Ovary (tissue), 9 donors: ENCODE data around the gene TRAF3IP1. TPM values are rescaled to one million over a fixed set of nuclear protein-coding genes. Genes with fewer than 3 reads are reported as not detected.

Experiments used
- DNase-seq, 5 donors: peaks; one replicate each; pipeline ENCODE4 v3.0.0-alpha.2; 2019 to 2020
- H3K27ac ChIP-seq, 2 donors: fragments of 200-600 bp; one replicate each; pipeline versions ENCODE4 v1.5.1 to v1.8.0; 2019 to 2022
- H3K27me3 ChIP-seq: fragments of 200-600 bp; one replicate; pipeline ENCODE4 v1.8.0; 2022
- H3K36me3 ChIP-seq: fragments of 200-600 bp; sonication (generic); one replicate; pipeline ENCODE4 v1.5.1; 2019
- H3K4me1 ChIP-seq: one replicate; pipeline ENCODE4 v1.8.1; 2013; ENCODE audit warnings: mild to moderate bottlenecking, moderate library complexity; ENCODE audit not compliant: insufficient read depth
- H3K4me3 ChIP-seq: fragments of 200-600 bp; sonication (generic); one replicate; pipeline ENCODE4 v1.5.1; 2017
- H3K9me3 ChIP-seq, 2 donors: fragments of 200-600 bp in 1 of 2; sonication (generic) in 1 of 2; one replicate each; pipeline versions ENCODE4 v1.5.1 to v1.8.1; 2013 to 2019; ENCODE audit warnings: mild to moderate bottlenecking in 1 of 2, moderate library complexity in 1 of 2
- CTCF ChIP-seq, 3 donors: fragments of 450-650 bp in 2 of 3; fragments of 200-600 bp in 1 of 3; IDR thresholded peaks; one replicate each; pipeline versions ENCODE4 v1.5.1 to v1.8.0; 2016 to 2022; ENCODE audit warnings: antibody characterized with exemption in 3 of 3, mild to moderate bottlenecking in 1 of 3
- EP300 ChIP-seq: sonication (generic); formaldehyde crosslinking; IDR thresholded peaks from one replicate; pipeline ENCODE4 v1.6.1; 2017; ENCODE audit warnings: antibody characterized with exemption
- POLR2A ChIP-seq: fragments of 450-650 bp; IDR thresholded peaks from one replicate; pipeline ENCODE4 v1.6.1; 2017; ENCODE audit warnings: antibody characterized with exemption, mild to moderate bottlenecking, moderate library complexity
- WGBS, 3 donors: extraction: QIAGEN DNeasy Blood & Tissue Kit in 1 of 3; methylation state at CpG; one replicate each; pipeline versions ENCODE4 v1.1.5 to v1.1.7; 2013 to 2017; 5-methylcytosine and 5-hydroxymethylcytosine counted together
- intact Hi-C, 4 donors: fragments of 100-400 bp; cut with DNase I; formaldehyde crosslinking; loops; one replicate each; pipeline versions ENCODE4 v1.11.0 to v1.15.1; 2022 to 2023
- polyA plus RNA-seq, 2 donors: library from polyadenylated mRNA; stranded (reverse); fragments of 200-250 nt in 1 of 2; fragments of 350-450 nt in 1 of 2; fragmentation: Illumina TruSeq in 1 of 2; extraction: RNeasy Lipid Tissue Mini Kit (QIAGEN cat#74804) in 1 of 2; gene quantifications; one replicate each; pipeline ENCODE4 v1.2.3, GENCODE V29; 2013 to 2014
- total RNA-seq, 7 donors: library from RNA; depleted of rRNA in 2 of 7; stranded (reverse); fragments of >200 nt in 2 of 7; fragmentation: NEBNext Ultra II Directional in 3 of 7; extraction: Animal tissue kit (Norgen Biotek cat#: 25700) in 3 of 7; gene quantifications; one replicate each; pipeline versions ENCODE4 v1.1.0 to v1.2.4, GENCODE V29; 2016 to 2023
- donor health status: DM: no; HTN: no; CAD: no; lungs with moderate emphysema.
- donor health status: DM: no; HTN: no; CAD: no.
- donor health status: Bipolar disorder and iron deficiency.
- donor health status: DM: yes; HTN: yes; CAD: no.
- donor health status: DM: no; HTN: no; CAD: no.
- donor health status: DM: yes; HTN: yes; CAD: no.

The TRAF3IP1 gene
- total and polyA plus RNA-seq, 9 donors: 7.0 to 29.2 (median 19.1) TPM

- H3K36me3 ChIP-seq: no peaks in the 10 kb centered on the region
- TF ChIP-seq POLR2A (peak; percentile 20), CTCF (IDR thresholded peaks at IDR 0.05) (no peak)
- DNase-seq: peak; percentile 64 to 85 (median 74)
- peak within 1 kb of the TSS; percentile 88 to 91 for H3K27ac ChIP-seq
- intact Hi-C loops: no loop called here
- peak within 1 kb of the TSS; percentile 90 for H3K4me3 ChIP-seq
- H3K4me1 ChIP-seq: peaks cover 16% of the 10 kb centered on the region
- H3K27me3 ChIP-seq: no peaks in the 10 kb centered on the region
- no peaks in the 10 kb centered on the region for H3K9me3 ChIP-seq
- WGBS, 3 donors: 0 to 1% (median 1%) methylated on average over 66 to 104 of the region's 104 CpGs
These were observed 106.5 kb downstream of the TRAF3IP1 start, which contains the start of gene ASB1 for GRCh38 chr2:238426568-238427434. ASB1 (plus strand) TSS chr2:238426927; CDS start chr2:238427071, 144 bp downstream.

DNA sequence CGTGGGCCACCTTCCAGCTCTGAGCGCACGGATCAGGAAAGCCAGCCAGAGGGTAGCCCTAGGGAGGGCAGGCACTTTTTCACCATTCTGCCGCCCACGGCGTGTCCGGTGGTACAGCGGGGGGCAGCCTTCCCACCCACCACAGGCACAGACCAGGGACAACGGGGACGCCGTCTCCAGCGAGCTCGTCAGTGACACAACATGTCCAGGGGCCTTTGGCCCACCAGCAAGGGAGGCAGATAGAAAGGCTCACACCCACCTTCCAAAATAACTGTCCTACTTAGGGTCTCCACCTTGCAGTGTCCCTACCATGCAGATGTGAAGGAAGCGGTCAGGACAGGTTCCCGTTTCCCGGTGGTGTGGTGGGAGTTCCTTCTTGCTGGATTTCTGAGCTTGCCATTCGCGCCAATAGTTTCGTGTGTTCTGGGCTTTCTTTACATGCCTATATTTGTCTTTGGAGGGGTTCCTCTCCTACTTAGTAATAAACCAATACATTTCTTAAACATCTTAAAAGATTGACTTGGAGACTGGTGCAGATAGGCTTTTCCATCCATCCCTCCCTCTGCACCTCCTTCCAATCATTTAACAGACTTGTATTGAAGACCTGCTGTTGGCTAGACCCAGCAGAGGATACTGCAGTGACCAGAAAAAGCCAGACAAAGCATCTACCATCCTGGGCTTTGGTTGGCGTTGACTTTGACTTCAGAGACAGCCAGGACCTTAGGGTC is 107.3 kb downstream of the TRAF3IP1 start:
- DNase-seq: peak in 1 of 5 donors; percentile 56
- H3K27ac ChIP-seq: peak overlapping the region; percentile 88 to 91
- H3K4me3 ChIP-seq: peak overlapping the region; percentile 90
- H3K36me3 ChIP-seq: no peaks in the 10 kb centered on the region
- peaks cover 16% of the 10 kb centered on the region for H3K4me1 ChIP-seq
- no peaks in the 10 kb centered on the region for H3K27me3 ChIP-seq
- H3K9me3 ChIP-seq: no peaks in the 10 kb centered on the region
- intact Hi-C loops: no loop called here
- no peak for TF ChIP-seq POLR2A
- no peak for TF ChIP-seq CTCF (IDR thresholded peaks at IDR 0.05)
- no peak for TF ChIP-seq EP300
- WGBS, 3 donors: 6 to 8% (median 6%) methylated on average over 20 of the region's 20 CpGs

GRCh38 chr2:238428866-238429265 is 108.5 kb downstream of the TRAF3IP1 start:
- Histone ChIP-seq H3K4me3 (no peak overlapping the region), H3K27me3 (no peaks in the 10 kb centered on the region), H3K9me3 (no peaks in the 10 kb centered on the region), H3K4me1 (peaks cover 16% of the 10 kb centered on the region), H3K27ac (no peak overlapping the region), H3K36me3 (no peaks in the 10 kb centered on the region)
- WGBS, 3 donors: 95 to 97% (median 96%) methylated on average over 8 of the region's 8 CpGs
- TF ChIP-seq POLR2A: no peak
- TF ChIP-seq CTCF (IDR thresholded peaks at IDR 0.05): no peak
- TF ChIP-seq EP300: no peak
- no peak for DNase-seq
- intact Hi-C loops: no loop called here

DNA sequence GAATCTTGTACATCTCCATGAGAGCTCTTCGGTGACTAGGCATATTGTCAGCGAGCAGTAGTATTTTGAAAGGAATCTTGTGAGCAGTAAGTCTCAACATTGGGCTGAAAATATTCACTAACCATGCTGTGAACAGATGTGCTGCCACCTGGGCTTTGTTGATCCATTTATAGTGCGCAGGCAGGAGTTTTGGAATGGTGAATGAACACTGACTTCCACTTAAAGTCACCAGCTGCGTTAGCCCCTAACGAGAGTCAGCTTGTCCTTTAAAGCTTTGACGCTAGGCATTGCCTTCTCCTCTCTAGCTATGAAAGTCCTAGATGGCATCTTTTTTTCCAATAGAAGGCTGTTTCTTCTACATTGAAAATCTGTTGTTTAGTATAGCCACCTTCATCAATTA is 110.5 kb downstream of the TRAF3IP1 start:
- no peaks in the 10 kb centered on the region for H3K9me3 ChIP-seq
- intact Hi-C loops: no loop called here
- no peaks in the 10 kb centered on the region for H3K27me3 ChIP-seq
- DNase-seq: no peak
- H3K27ac ChIP-seq: no peak overlapping the region
- H3K4me3 ChIP-seq: no peak overlapping the region
- peaks cover 14% of the 10 kb centered on the region for H3K4me1 ChIP-seq
- H3K36me3 ChIP-seq: no peaks in the 10 kb centered on the region
- WGBS, 3 donors: 95 to 99% (median 97%) methylated on average over 6 of the region's 6 CpGs
- TF ChIP-seq CTCF (IDR thresholded peaks at IDR 0.05) (no peak), POLR2A (no peak), EP300 (no peak)
